RKO (cell line): ENCODE measurements around the gene C5orf52.
"Not testable (repeated sequence)": the region's sequence is repeated elsewhere in the genome, so short reads cannot be mapped to it uniquely, and the experiment has no call there.

Experiments used
- DNase-seq: peaks from one replicate; pipeline ENCODE4 v3.0.0-alpha.2; 2016; ENCODE audit warnings: low spot score

Gene C5orf52

DNA sequence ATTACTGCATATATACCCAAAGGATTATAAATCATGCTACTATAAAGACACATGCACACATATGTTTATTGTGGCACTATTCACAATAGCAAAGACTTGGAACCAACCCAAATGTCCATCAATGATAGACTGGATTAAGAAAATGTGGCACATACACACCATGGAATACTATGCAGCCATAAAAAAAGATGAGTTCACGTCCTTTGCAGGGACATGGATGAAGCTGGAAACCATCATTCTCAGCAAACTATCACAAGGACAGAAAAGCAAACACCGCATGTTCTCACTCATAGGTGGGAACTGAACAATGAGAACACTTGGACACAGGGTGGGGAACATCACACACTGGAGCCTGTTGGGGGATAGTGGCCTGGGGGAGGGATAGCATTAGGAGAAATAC, 55.3 kb downstream of the C5orf52 start:
- not testable (repeated sequence) for DNase-seq

DNA sequence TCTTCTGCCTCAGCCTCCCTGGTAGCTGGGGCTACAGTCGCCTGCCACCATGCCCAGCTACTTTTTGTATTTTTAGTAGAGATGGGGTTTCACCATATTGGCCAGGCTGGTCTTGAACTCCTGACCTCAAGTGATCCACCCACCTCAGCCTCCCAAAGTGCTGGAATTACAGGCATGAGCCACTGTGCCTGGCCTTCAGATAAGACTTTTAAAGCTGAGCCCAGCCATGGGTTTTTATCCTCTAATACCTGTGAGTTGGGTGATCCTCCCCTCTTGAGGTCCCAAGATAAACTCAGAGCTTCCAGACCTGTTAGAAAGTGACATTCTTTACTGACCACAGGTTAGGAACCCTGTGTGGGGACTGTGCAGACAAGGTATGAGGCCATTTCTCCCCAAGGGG, 56.5 kb downstream of the C5orf52 start:
- not testable (repeated sequence) for DNase-seq
